Endothelial cell of umbilical vein (primary cell): ENCODE results near the gene TMEM74B.

Source experiments
- CTCF ChIP-seq, 2 donors: IDR thresholded peaks; 1 replicate in 1 of 2; 2 replicates in 1 of 2; pipeline ENCODE4 v1.5.1; 2011; ENCODE audit warnings: low read length in 2 of 2, mild to moderate bottlenecking in 2 of 2, moderate library complexity in 2 of 2, control low read depth in 1 of 2, inconsistent platforms in 1 of 2, low read depth in 1 of 2; ENCODE audit not compliant: insufficient read depth in 1 of 2; ENCODE audit errors: extremely low read depth in 1 of 2
- EZH2 ChIP-seq: IDR thresholded peaks from 2 replicates; pipeline ENCODE4 v1.6.1; 2012; ENCODE audit warnings: borderline replicate concordance, low read depth, mild to moderate bottlenecking, moderate library complexity, low read length, inconsistent platforms; ENCODE audit not compliant: severe bottlenecking
- GATA2 ChIP-seq: IDR thresholded peaks from 2 replicates; pipeline ENCODE4 v1.7.0; 2011; ENCODE audit warnings: low read depth, mild to moderate bottlenecking, moderate library complexity, mixed read lengths, low read length; ENCODE audit not compliant: insufficient read length, insufficient read depth
- JUN ChIP-seq: IDR thresholded peaks from 2 replicates; pipeline ENCODE4 v1.6.1; 2011; ENCODE audit warnings: borderline replicate concordance, low read depth; ENCODE audit not compliant: insufficient read length, insufficient read depth
- POLR2A ChIP-seq: IDR thresholded peaks from 2 replicates; pipeline ENCODE4 v1.6.1; 2012; ENCODE audit warnings: low read depth, mild to moderate bottlenecking, control low read depth, low read length
- POLR2AphosphoS5 ChIP-seq: IDR thresholded peaks from 2 replicates; pipeline ENCODE4 v1.6.1; 2012; ENCODE audit warnings: low read depth, mild to moderate bottlenecking, control low read depth, low read length, moderate library complexity; ENCODE audit not compliant: insufficient read depth
- TF ChIP-seq, protein P1 (sequence below): IDR thresholded peaks from 2 replicates; pipeline ENCODE4 v1.6.1; 2011; ENCODE audit not compliant: insufficient read depth, insufficient read length

- no peak for TF ChIP-seq EZH2
- no peak for TF ChIP-seq CTCF (IDR thresholded peaks at IDR 0.05; ENCODE audit: extremely low read depth in 1 of 2, insufficient read depth in 1 of 2, low read depth in 1 of 2, low read length in 2 of 2)
- TF ChIP-seq POLR2A: no peak
- no peak for TF ChIP-seq POLR2AphosphoS5
- TF ChIP-seq JUN: no peak
- no peak for TF ChIP-seq GATA2
- TF ChIP-seq, protein P1, sequence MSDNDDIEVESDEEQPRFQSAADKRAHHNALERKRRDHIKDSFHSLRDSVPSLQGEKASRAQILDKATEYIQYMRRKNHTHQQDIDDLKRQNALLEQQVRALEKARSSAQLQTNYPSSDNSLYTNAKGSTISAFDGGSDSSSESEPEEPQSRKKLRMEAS: no peak
Observed at GRCh38 chr20:1187605-1188171, 2.9 kb upstream of the TMEM74B start.
